Measurements from ENCODE around the gene SMIM9. TPM values are rescaled to one million over a fixed set of nuclear protein-coding genes. Genes with fewer than 3 reads are reported as not detected.

Gene SMIM9
- total and polyA plus RNA-seq, 9 of the 15 experiments (the other 6 are each of a cell fraction or from before 2014, with no cell fraction given), result 0.08 TPM; not detected in 8

DNA sequence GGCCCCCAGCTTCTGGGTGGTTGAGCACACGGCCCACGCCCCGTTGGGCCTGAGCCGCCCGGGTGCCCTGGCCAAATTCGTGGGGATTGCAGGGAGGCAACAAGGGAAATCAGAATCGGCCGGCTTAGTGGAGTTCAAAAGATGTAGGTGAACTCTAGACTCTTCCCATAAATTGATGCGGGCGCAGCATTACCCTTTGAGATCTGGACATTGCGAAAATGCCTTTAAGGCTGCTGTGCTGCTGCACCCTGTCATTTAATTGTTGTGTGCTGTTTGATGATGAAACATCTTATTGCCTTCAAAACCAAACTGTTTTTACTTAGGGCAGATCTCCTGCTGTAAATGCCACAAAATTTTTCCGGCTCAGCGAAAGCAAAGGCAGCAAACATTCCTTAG is 28.8 kb downstream of the SMIM9 start (continued):
- TF ChIP-seq ATF1 (CRISPR knock-in tag; IDR thresholded peaks at IDR 0.05), result no peak
- 0 out of 2 replicates have a peak, but pooled peaks have one; percentile 12 for TF ChIP-seq ATF1 (tag; IDR thresholded peaks at IDR 0.05)
- TF ChIP-seq SMARCE1 (IDR thresholded peaks at IDR 0.05), result no peak
- TF ChIP-seq U2AF2 (optimal IDR thresholded peaks at IDR 0.05; ENCODE audit: low read depth, low read length), result no peak
- no peak for TF ChIP-seq DDX20 (tag; IDR thresholded peaks at IDR 0.05; ENCODE audit: low read depth)
- no peak for TF ChIP-seq ZNF644 (tag; IDR thresholded peaks at IDR 0.05; ENCODE audit: low read depth)
- no peak for TF ChIP-seq IRF9 (tag; IDR thresholded peaks at IDR 0.05)
- no peak for TF ChIP-seq BMI1 (IDR thresholded peaks at IDR 0.05; ENCODE audit: low read length)
- TF ChIP-seq, protein P1, sequence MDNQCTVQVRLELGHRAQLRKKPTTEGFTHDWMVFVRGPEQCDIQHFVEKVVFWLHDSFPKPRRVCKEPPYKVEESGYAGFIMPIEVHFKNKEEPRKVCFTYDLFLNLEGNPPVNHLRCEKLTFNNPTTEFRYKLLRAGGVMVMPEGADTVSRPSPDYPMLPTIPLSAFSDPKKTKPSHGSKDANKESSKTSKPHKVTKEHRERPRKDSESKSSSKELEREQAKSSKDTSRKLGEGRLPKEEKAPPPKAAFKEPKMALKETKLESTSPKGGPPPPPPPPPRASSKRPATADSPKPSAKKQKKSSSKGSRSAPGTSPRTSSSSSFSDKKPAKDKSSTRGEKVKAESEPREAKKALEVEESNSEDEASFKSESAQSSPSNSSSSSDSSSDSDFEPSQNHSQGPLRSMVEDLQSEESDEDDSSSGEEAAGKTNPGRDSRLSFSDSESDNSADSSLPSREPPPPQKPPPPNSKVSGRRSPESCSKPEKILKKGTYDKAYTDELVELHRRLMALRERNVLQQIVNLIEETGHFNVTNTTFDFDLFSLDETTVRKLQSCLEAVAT (IDR thresholded peaks at IDR 0.05), result peak in 1 of 2 experiments; percentile 26; a peak in 1 of 4 replicates
- TF ChIP-seq ZNF699 (CRISPR knock-in tag; IDR thresholded peaks at IDR 0.05; ENCODE audit: insufficient replicate concordance), result no peak
- no peak for TF ChIP-seq GATAD2A (IDR thresholded peaks at IDR 0.05)
- no peak for TF ChIP-seq CHD4 (IDR thresholded peaks at IDR 0.05; ENCODE audit: insufficient read depth, insufficient replicate concordance, low read depth, low read length, poor library complexity, severe bottlenecking)
- no peak; a peak in 4 of 4 replicates for TF ChIP-seq NRF1 (conservative IDR thresholded peaks at IDR 0.05 in 1 of 2, IDR thresholded peaks at IDR 0.05 in 1 of 2)
- TF ChIP-seq, protein P2, sequence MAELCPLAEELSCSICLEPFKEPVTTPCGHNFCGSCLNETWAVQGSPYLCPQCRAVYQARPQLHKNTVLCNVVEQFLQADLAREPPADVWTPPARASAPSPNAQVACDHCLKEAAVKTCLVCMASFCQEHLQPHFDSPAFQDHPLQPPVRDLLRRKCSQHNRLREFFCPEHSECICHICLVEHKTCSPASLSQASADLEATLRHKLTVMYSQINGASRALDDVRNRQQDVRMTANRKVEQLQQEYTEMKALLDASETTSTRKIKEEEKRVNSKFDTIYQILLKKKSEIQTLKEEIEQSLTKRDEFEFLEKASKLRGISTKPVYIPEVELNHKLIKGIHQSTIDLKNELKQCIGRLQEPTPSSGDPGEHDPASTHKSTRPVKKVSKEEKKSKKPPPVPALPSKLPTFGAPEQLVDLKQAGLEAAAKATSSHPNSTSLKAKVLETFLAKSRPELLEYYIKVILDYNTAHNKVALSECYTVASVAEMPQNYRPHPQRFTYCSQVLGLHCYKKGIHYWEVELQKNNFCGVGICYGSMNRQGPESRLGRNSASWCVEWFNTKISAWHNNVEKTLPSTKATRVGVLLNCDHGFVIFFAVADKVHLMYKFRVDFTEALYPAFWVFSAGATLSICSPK (IDR thresholded peaks at IDR 0.05; ENCODE audit: borderline replicate concordance), result no peak
- no peak for TF ChIP-seq JUN (IDR thresholded peaks at IDR 0.05; ENCODE audit: borderline replicate concordance, low read depth, low read length)
- TF ChIP-seq JUN (CRISPR knock-in tag; IDR thresholded peaks at IDR 0.05; ENCODE audit: borderline replicate concordance), result no peak

Data from K562 (cell line).